OCI-LY3 (cell line): ENCODE data around the gene POLDIP2.

Experiments used
- CTCF ChIP-seq: fragments of 200-600, 300-600 bp; sonication (generic); IDR thresholded peaks from 2 replicates; pipeline ENCODE4 v1.5.1; 2014; ENCODE audit warnings: antibody characterized with exemption, low read length, low read depth
- EZH2phosphoT487 ChIP-seq: fragments of 200-600 bp; shearing (Covaris generic); IDR thresholded peaks from 2 replicates; pipeline ENCODE4 v1.6.1; 2018; ENCODE audit warnings: antibody characterized with exemption, mixed run types, low read depth

- TF ChIP-seq CTCF (no peak), EZH2phosphoT487 (no peak)
Measured at GRCh38 chr17:28343491-28343932, 13.8 kb downstream of the POLDIP2 start.
